Esophagus squamous epithelium (tissue), 4 donors: Measurements from ENCODE around the gene CACNA1F.

Source experiments
- POLR2A ChIP-seq, 4 donors: fragments of 450-650 bp; IDR thresholded peaks; one replicate each; pipeline ENCODE4 v1.6.1; 2017; ENCODE audit warnings: antibody characterized with exemption in 4 of 4, mild to moderate bottlenecking in 4 of 4, moderate library complexity in 3 of 4
- TF ChIP-seq, protein P1 (sequence below), 6 experiments: fragments of 450-650 bp in 4 of 6; fragments of 200-600 bp in 2 of 6; sonication (generic) in 2 of 6; IDR thresholded peaks; one replicate each; pipeline ENCODE4 v1.5.1; 2016 to 2019; ENCODE audit warnings: antibody characterized with exemption in 6 of 6, mild to moderate bottlenecking in 4 of 6, moderate library complexity in 4 of 6

GRCh38 chrX:49211074-49211473, 22.1 kb downstream of the CACNA1F start:
- TF ChIP-seq, protein P1, sequence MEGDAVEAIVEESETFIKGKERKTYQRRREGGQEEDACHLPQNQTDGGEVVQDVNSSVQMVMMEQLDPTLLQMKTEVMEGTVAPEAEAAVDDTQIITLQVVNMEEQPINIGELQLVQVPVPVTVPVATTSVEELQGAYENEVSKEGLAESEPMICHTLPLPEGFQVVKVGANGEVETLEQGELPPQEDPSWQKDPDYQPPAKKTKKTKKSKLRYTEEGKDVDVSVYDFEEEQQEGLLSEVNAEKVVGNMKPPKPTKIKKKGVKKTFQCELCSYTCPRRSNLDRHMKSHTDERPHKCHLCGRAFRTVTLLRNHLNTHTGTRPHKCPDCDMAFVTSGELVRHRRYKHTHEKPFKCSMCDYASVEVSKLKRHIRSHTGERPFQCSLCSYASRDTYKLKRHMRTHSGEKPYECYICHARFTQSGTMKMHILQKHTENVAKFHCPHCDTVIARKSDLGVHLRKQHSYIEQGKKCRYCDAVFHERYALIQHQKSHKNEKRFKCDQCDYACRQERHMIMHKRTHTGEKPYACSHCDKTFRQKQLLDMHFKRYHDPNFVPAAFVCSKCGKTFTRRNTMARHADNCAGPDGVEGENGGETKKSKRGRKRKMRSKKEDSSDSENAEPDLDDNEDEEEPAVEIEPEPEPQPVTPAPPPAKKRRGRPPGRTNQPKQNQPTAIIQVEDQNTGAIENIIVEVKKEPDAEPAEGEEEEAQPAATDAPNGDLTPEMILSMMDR (IDR thresholded peaks at IDR 0.05) = no peak
- no peak for TF ChIP-seq POLR2A (IDR thresholded peaks at IDR 0.05)
